Tibial nerve (tissue), 4 donors: Measurements from ENCODE around the gene LRRC4C. TPM values are rescaled to one million over a fixed set of nuclear protein-coding genes. Genes with fewer than 3 reads are reported as not detected.

ENCODE experiments used
- DNase-seq, 2 donors: peaks; one replicate each; pipeline ENCODE4 v3.0.0-alpha.2; 2019; ENCODE audit warnings: low spot score in 2 of 2
- H3K27ac ChIP-seq, 4 donors: fragments of 200-600 bp; sonication (generic) in 3 of 4; one replicate each; pipeline ENCODE4 v1.5.1; 2017 to 2019; ENCODE audit warnings: mild to moderate bottlenecking in 1 of 4
- H3K27me3 ChIP-seq, 2 donors: fragments of 200-600 bp; sonication (generic) in 1 of 2; one replicate each; pipeline versions ENCODE4 v1.5.1 to v1.6.0; 2017 to 2019
- H3K36me3 ChIP-seq, 3 donors: fragments of 200-600 bp; sonication (generic); one replicate each; pipeline ENCODE4 v1.5.1; 2018 to 2019
- H3K4me1 ChIP-seq, 4 donors: fragments of 200-600 bp; sonication (generic) in 3 of 4; one replicate each; pipeline ENCODE4 v1.5.1; 2017 to 2019
- H3K4me3 ChIP-seq, 4 donors: fragments of 200-600 bp; sonication (generic) in 3 of 4; one replicate each; pipeline ENCODE4 v1.5.1; 2017 to 2019; ENCODE audit warnings: mild to moderate bottlenecking in 1 of 4, moderate library complexity in 1 of 4
- H3K9me3 ChIP-seq, 4 donors: fragments of 200-600 bp; sonication (generic) in 3 of 4; one replicate each; pipeline ENCODE4 v1.5.1; 2017 to 2019
- CTCF ChIP-seq, 5 experiments: fragments of 200-600 bp in 3 of 5; fragments of 450-650 bp in 2 of 5; sonication (generic) in 3 of 5; IDR thresholded peaks; one replicate each; pipeline ENCODE4 v1.5.1; 2016 to 2019; ENCODE audit warnings: antibody characterized with exemption in 5 of 5, mild to moderate bottlenecking in 3 of 5, moderate library complexity in 2 of 5
- EP300 ChIP-seq, 2 donors: sonication (generic); formaldehyde crosslinking; IDR thresholded peaks; one replicate each; pipeline ENCODE4 v1.6.1; 2017; ENCODE audit warnings: antibody characterized with exemption in 2 of 2, mild to moderate bottlenecking in 1 of 2
- POLR2A ChIP-seq, 2 donors: fragments of 450-650 bp; IDR thresholded peaks; one replicate each; pipeline ENCODE4 v1.6.1; 2017; ENCODE audit warnings: antibody characterized with exemption in 2 of 2, mild to moderate bottlenecking in 2 of 2, moderate library complexity in 2 of 2
- WGBS, 2 donors: methylation state at CpG; one replicate each; pipeline ENCODE4 v1.1.5; 2018; 5-methylcytosine and 5-hydroxymethylcytosine counted together
- total RNA-seq, 4 donors: library from RNA; depleted of rRNA; stranded (reverse); fragments of >200 nt; gene quantifications; one replicate each; pipeline ENCODE4 v1.1.0, GENCODE V29; 2016

Gene LRRC4C
- total RNA-seq, 4 donors from 2014 or later: 7.1 to 15.7 (median 8.4) TPM

GRCh38 chr11:40100781-40101180, 1358.7 kb downstream of the LRRC4C start:
- DNase-seq: no peak
- H3K27ac ChIP-seq: no peak overlapping the region
- no peak overlapping the region for H3K4me3 ChIP-seq
- WGBS, 2 donors: 93 to 95% methylated on average over 5 of the region's 5 CpGs
- no peaks in the 10 kb centered on the region for H3K4me1 ChIP-seq
- H3K36me3 ChIP-seq: no peaks in the 10 kb centered on the region
- H3K27me3 ChIP-seq: no peaks in the 10 kb centered on the region
- no peak for TF ChIP-seq CTCF (IDR thresholded peaks at IDR 0.05)
- no peak for TF ChIP-seq POLR2A (IDR thresholded peaks at IDR 0.05)
- TF ChIP-seq EP300 (IDR thresholded peaks at IDR 0.05): no peak
- H3K9me3 ChIP-seq: peaks cover 0 to 7% (median 0%) of the 10 kb centered on the region in 4 donors

- TF ChIP-seq CTCF (IDR thresholded peaks at IDR 0.05) (no peak), EP300 (IDR thresholded peaks at IDR 0.05) (no peak), POLR2A (IDR thresholded peaks at IDR 0.05) (no peak)
- no peaks in the 10 kb centered on the region for H3K36me3 ChIP-seq
Observed at GRCh38 chr11:40100162-40100553, 1359.3 kb downstream of the LRRC4C start.

GRCh38 chr11:40099426-40100161, 1359.9 kb downstream of the LRRC4C start:
- Histone ChIP-seq H3K27ac (no peak overlapping the region), H3K4me1 (no peaks in the 10 kb centered on the region), H3K4me3 (no peak overlapping the region), H3K27me3 (no peaks in the 10 kb centered on the region), H3K36me3 (no peaks in the 10 kb centered on the region), H3K9me3 (peaks cover 0 to 7% (median 0%) of the 10 kb centered on the region in 4 donors)
- TF ChIP-seq POLR2A (IDR thresholded peaks at IDR 0.05): no peak
- TF ChIP-seq EP300 (IDR thresholded peaks at IDR 0.05): no peak
- TF ChIP-seq CTCF (IDR thresholded peaks at IDR 0.05): no peak
- WGBS, 2 donors: 50 to 52% methylated on average over 13 of the region's 13 CpGs
- no peak for DNase-seq

More at GRCh38 chr11:40100162-40100553, 1359.3 kb downstream of the LRRC4C start:
- no peaks in the 10 kb centered on the region for H3K27me3 ChIP-seq
- no peak overlapping the region for H3K27ac ChIP-seq
- no peak for DNase-seq
- H3K9me3 ChIP-seq: peaks cover 0 to 7% (median 0%) of the 10 kb centered on the region in 4 donors
- H3K4me1 ChIP-seq: no peaks in the 10 kb centered on the region
- no peak overlapping the region for H3K4me3 ChIP-seq
- WGBS, 2 donors: 81 to 92% methylated on average over 5 of the region's 5 CpGs

GRCh38 chr11:40095446-40095845, 1364.0 kb downstream of the LRRC4C start:
- DNase-seq: no peak
- Histone ChIP-seq H3K27ac (no peak overlapping the region), H3K4me3 (no peak overlapping the region), H3K4me1 (no peaks in the 10 kb centered on the region), H3K27me3 (no peaks in the 10 kb centered on the region), H3K9me3 (no peaks in the 10 kb centered on the region), H3K36me3 (no peaks in the 10 kb centered on the region)
- no peak for TF ChIP-seq CTCF (IDR thresholded peaks at IDR 0.05)
- no peak for TF ChIP-seq EP300 (IDR thresholded peaks at IDR 0.05)
- TF ChIP-seq POLR2A (IDR thresholded peaks at IDR 0.05): no peak
- 8 to 10% methylated on average over 1 of the region's 1 CpG for WGBS, 2 donors

GRCh38 chr11:40094954-40095353, 1364.5 kb downstream of the LRRC4C start:
- no peak for TF ChIP-seq EP300 (IDR thresholded peaks at IDR 0.05)
- TF ChIP-seq POLR2A (IDR thresholded peaks at IDR 0.05): no peak
- TF ChIP-seq CTCF (IDR thresholded peaks at IDR 0.05): no peak
- no peak overlapping the region for H3K4me3 ChIP-seq
- 69 to 70% methylated on average over 2 of the region's 2 CpGs for WGBS, 2 donors
- H3K4me1 ChIP-seq: no peaks in the 10 kb centered on the region
- H3K27ac ChIP-seq: no peak overlapping the region
- H3K9me3 ChIP-seq: no peaks in the 10 kb centered on the region
- no peak for DNase-seq
- H3K36me3 ChIP-seq: no peaks in the 10 kb centered on the region
- H3K27me3 ChIP-seq: no peaks in the 10 kb centered on the region
